Colon (tissue), 2 donors: ENCODE results near the gene ZNF385A.

ENCODE experiments used
- FAIRE-seq: peaks from 2 replicates; lab custom pipeline; 2012; peaks lifted over from hg19 to GRCh38; lab: Jason Lieb, UNC
- donor health status: control.
- donor health status: control.

Gene ZNF385A, protein sequence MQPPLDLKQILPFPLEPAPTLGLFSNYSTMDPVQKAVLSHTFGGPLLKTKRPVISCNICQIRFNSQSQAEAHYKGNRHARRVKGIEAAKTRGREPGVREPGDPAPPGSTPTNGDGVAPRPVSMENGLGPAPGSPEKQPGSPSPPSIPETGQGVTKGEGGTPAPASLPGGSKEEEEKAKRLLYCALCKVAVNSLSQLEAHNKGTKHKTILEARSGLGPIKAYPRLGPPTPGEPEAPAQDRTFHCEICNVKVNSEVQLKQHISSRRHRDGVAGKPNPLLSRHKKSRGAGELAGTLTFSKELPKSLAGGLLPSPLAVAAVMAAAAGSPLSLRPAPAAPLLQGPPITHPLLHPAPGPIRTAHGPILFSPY

GRCh38 chr12:54384591-54385041, at the start of gene ZNF385A:
Gene ZNF385A (minus strand): TSS chr12:54384733. CDS start chr12:54384514, 219 bp downstream.
- no peak for FAIRE-seq

- no peak for FAIRE-seq
Measured at GRCh38 chr12:54432815-54433164, 48.3 kb upstream of the ZNF385A start.

DNA sequence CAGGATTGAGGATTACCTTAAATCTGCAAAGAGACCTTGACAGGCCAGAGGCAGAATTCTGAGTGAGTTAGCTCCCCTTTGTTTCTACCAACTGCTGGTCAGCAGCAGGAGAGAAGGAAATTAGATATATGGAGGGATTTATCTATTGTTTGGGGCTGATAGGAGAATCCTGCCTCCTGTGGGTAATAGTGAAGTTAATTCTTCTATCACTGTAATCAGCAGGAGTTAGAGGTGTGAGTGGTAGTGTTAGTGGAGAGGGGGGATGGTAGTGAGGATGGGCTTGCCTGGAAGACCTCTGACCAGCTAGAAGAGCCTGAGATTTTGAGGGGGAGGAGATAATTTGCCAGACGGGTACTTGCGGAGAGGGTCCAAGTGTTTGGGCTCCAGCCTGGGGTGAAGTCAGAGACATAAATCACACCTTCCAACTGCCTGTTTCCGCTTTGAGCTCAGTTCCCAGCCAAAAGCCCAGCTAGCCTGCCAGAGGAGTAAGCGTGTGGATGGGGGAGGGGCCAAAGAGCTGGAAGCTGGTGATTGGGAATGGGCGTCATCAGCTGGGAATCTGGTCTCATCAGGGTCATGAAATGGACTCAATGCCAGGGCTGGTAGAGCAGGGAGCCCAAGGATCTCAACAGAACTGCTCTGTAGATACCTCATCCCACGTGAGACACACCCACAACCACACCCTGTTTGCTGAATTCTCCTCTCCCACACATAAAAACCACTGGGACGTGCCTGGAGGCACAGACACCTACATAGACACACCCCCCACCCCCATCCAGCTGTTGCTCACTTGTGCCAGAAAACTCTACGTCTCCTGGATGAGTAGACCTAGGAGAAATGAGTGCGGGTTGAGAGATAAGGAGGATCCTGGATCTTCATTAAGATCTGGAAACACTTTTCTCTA, 47.6 kb upstream of the ZNF385A start:
- FAIRE-seq, result no peak

GRCh38 chr12:54430471-54431069, 46.0 kb upstream of the ZNF385A start:
- FAIRE-seq, result no peak

- FAIRE-seq, result no peak
Measured at GRCh38 chr12:54429014-54429471, 44.5 kb upstream of the ZNF385A start.

DNA sequence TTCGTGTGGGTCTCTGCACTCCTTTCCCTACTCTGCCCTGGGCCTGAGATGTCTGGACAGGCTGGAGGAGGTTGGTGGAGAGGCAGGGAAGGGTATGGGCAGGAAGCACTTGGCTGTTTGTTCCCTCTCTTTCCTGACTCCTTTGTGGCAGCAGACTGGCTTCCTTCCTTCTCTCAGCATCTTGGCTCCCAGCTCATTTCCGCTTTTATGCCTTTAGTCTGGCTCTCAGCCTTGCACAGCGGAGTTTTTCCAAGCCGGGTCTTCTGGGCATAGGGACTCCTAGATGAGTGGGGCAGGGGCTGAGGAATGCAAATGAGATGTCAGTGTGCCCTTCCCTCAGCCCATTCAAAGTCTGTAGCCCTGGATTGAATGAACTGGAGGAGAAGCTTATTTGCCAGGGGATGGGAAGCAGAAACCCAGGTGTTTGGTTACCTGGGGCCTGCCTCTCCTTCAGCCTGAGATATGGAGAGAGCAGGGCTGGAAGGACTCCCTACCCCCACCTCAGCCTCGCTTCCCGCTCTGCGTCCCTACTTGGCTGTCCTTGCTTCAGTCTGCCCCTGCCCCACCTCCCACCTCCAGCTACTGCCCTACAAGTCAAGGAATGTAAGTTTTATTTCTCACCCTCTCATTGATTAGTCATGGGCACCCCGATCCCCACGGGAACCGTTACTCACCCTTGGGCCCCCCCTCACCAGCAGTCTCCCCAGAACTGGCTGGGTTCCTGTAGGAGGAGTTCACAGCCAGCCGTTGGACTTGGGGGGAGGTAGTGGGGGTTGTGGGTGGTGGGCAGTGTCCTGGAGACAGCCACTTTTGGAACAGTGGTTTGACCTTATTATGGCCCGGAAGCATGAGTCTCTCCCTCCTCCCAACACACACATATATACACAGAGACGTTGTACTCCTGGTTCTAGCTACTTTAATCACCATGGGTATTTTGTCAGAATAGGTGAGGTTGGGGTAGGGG, 43.8 kb upstream of the ZNF385A start:
- FAIRE-seq, result no peak

GRCh38 chr12:54427106-54427505, 42.6 kb upstream of the ZNF385A start:
- FAIRE-seq, result no peak

DNA sequence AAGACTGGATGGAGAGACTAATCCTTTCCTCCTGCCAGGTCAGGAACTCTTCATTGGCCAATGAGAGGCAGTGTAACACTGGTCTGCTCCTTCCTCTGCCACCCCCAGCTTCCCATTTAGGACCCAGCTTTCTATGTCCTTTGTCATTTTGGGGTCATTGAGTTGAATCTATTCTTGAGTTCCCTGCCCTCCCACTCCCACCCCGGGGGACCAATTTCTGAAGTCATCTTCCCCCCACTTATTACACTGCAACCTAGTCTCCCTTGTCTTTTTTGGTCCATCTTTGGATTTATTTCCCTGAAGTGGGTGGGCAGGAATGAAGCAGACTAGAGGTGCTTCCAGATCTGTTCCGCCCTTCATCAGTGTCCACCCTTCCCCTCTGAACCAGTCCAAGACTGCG, 42.2 kb upstream of the ZNF385A start:
- no peak for FAIRE-seq

DNA sequence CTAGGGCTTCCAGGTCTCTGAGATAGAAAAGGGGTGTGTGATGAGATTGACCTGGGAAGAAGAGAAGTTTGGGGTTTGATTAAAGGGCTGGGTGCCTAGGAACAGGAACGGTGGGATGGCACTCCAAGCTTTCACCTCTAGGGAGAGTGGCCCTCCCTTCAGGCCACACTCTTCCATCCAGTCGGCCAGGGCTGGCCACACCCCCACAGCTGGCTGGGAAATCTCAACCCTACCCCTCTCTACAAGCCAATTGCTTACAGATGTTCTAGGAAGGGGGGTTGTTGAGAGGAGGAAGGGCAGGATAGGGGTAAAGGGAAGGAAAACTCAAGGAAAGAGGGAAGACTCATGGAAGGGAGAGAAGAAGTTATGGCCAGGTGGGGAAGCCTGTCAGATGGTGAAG, 41.2 kb upstream of the ZNF385A start:
- no peak for FAIRE-seq

DNA sequence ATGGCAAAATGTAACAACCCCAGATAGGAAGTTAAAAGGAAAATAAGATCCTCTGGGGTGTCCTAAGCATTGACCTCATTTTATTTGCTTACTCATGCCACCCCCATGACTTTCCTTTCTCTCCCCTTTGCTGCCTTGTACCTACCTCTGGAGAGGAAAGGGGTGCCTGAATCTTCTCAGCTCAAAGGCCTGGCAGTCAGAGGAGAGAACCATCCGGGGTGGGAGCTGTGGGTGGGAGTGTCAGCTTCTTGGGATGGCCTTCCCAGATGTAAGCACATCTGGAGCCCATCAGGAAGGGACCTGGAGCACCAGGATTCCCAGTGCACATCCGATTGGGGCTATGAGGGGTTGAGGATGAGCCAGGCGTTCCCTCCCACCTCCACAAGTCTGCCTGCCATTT, 39.7 kb upstream of the ZNF385A start:
- FAIRE-seq, result no peak

DNA sequence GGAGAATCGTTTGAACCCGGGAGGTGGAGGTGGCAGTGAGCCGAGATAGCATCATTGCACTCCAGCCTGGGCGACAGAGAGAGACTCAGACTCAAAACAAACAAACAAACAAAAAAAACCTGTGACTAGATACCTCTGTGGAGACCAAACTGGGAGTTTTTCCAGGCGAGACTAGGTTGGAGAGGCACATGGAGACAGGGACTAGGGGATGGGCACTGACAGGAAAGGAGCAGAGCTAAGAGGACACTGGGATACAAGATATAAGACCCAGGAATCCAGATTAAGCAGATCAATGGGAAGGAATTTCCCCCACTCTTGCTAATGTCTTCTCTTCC, 39.2 kb upstream of the ZNF385A start:
- no peak for FAIRE-seq

DNA sequence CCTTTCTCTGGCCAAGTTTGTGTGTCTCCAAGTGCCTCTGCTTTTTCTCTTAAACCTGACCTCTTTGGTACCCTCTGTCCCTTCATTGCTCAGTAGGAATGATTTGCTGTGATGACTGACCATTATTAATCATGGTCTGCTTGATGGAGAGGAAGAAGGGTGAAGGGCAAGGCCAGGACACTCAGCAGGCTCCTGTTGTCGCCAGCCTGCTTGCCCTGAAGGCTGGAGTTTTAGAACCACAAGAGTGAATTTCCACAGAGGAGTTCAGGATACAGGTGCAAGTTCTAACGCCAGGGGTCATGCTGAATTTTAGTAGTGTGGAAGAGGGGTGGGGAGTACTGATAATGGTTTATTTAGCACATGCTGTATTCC, 37.3 kb upstream of the ZNF385A start:
- no peak for FAIRE-seq

- no peak for FAIRE-seq
Measured at GRCh38 chr12:54421175-54421878, 36.8 kb upstream of the ZNF385A start.

DNA sequence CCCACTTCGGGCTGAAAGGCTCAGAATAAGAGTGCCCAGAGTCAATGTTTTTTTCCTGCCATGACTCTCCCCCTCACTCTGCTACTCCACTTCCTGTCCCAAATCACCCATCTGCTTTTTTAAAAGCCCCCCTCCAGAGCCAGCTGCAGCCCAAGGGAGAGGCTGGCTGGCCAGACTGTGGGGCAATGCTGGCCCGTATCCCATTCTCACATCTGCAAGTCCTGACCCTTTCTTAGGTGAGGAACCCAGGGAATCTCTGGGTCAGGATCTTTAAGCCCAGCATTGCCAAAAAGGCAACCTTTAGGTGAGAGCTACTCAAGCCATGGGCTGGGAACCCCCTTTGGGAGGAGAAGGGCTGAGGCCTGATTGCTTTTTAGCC, 36.2 kb upstream of the ZNF385A start:
- no peak for FAIRE-seq

DNA sequence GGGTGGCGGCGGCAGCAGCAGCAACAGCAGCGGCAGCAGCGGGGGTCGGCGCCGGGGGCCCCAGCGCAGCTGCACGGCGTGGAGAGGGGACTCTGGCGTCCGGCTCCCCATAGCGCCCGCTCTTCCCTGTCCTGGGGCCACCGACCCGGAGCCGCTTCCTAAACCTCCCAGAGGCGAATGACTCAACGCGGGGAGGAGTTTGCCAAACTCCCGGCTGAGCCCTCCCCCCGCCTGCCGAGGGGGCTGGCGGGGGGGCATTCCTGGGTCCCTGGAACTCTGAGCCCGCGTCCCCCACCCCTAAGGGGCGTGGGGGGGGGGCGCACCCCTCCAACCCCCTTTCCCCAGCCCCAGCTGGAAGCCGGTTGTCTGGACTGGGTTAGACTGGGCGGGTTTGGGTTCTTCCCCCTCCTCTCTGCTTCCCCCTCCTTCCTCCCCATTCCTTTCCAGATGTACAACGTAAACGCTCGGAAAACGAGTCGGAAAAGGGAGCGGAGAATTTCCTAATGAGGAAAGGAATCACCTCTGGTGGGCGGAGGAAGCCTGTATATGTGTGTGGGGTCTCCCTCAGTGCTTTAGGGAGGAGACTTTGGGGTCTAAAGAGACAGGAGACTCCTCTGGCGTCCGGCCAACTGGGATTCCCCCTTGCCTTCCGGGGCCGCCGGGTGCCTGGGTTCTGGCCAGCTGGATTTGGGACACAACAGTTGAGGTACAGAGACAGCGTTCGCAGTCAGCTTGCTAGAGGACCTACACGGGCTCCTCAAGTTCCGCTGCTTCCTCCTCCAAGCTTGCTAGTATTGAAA, 34.8 kb upstream of the ZNF385A start, which contains the start of gene ITGA5:
TSS of gene ITGA5 (minus strand) at position 179 of the 800 bp plus-strand sequence. CDS start at position 111, 68 bp downstream.
- FAIRE-seq, result no peak

- FAIRE-seq, result no peak
Measured at GRCh38 chr12:54418441-54419087, 34.0 kb upstream of the ZNF385A start.

DNA sequence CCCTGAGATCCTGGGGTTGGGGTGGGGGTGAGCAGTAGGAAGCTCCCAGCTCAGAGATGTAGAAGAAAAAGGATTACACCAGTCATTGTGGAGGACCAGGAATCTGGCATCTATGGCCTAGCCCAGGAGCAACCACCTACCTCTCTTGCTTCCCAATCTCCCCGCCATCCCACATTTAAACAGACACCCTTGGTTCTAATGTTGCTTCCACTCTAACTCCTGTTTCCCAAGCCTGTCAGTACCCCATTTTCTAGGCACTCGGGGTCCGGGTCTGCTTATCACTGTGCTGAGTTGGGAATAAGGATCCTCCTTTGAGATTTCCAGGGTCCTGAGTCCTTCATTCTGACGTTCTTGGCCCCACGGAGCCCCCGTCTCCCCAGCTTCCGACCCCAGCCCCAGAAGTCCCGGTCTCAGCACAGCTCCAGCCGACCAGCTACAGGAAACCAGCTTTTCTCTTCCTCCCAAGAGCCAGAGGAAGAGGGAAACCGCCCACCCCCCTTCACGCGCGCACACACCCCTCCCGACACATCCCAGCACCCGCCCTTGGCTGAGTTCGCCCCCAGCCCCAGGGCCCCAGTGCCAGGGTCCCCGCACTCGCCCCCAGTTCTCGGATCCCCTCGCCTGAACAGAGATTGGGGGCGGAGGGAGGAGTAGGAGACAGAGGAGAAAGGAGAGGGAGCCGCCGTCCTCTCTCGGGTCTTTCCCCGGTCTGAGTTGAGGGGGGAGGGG, 33.3 kb upstream of the ZNF385A start:
- no peak for FAIRE-seq

DNA sequence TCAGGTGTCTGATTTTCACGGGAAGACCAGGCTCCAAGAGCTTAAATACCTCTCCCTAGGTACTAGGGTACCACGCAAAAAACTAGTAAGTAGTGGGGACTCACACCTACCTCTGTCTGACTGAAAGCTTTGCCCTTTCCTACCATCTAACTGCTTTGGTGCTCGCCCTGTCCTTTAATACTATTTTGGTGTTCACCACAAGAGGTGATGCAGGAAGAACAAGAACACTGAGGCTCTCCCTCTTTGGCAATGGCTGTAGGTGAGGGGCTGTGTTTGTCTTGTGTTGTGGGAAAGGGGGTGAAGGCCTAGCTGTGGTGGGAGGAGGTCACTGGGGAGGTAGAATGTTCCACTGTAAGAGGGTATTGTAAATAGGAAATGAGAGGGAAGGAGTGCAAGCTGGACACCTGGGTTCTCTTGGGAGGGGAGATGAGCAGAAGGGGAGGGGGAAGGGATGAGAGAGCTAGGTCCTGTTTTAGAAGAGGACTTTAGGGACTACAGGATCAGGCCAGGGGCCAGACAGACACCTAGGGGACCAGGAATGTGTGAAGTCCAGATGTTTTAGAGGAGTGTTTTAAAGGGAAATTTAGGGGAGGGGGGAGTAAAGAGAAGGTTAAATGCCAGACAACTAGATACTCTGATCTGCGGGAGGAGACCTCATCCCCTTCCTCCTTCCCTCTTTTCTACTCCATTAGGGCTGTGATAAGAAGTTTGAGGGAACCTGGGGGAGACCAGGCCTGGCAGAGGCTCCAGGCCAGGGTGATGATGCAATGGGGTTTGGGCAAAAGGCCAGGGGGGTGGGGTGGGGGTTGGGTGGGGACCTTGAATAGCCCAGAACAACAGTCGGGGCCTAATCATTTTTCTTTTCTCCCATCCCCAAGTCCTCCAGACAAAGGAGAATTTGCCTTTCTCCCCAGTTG, 32.4 kb upstream of the ZNF385A start:
- FAIRE-seq, result no peak
